Stimulated activated CD4-positive, alpha-beta T cell treated with anti-CD3 and anti-CD28 coated beads, Interleukin-2, amount 100 ng/mL, for 4 hours (primary cell): ENCODE data around the gene TYMP.
A peak's percentile ranks its signal among the peaks of the same experiment; 100 is the strongest.

Experiments
- DNase-seq: peaks from one replicate; pipeline ENCODE4 v3.0.0-alpha.2; 2020; ENCODE audit warnings: low read depth

TYMP gene

GRCh38 chr22:50505276-50505775 is 24.5 kb downstream of the TYMP start:
- no peak for DNase-seq

GRCh38 chr22:50504369-50505211 is 25.2 kb downstream of the TYMP start:
- DNase-seq, result no peak

DNA sequence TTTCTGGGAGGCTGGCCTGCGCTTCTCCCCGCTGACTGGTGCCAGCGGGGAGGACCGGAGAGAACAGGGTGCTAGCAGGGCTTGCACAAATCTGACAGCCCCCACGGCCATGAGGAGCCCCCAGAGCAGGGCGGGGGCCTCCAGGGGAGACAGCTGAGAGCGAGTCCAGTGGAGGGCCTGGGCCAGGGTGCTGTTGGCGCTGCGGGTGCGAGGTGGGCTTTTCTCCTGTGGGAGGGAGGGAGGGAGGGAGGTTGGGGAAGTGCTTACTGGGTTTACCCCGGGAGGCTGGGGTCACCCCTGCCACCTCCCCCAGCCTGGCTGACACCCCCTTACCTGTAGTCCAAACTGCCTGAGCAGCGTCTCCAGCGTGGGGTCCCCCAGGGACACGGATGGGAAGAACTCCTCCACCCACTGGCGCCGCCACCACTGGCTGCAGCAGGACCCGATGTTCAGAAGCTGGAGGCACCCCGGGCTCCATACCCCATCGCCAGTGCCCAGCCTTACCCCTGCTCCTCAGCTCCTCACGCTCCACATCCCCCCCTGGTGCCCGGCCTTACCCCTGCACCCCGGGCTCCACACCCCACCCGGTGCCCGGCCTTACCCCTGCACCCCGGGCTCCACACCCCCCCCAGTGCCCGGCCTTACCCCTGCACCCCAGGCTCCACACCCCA is 26.2 kb downstream of the TYMP start:
- DNase-seq, result no peak

- no peak for DNase-seq
Observed at GRCh38 chr22:50502628-50503474, 27.0 kb downstream of the TYMP start.

DNA sequence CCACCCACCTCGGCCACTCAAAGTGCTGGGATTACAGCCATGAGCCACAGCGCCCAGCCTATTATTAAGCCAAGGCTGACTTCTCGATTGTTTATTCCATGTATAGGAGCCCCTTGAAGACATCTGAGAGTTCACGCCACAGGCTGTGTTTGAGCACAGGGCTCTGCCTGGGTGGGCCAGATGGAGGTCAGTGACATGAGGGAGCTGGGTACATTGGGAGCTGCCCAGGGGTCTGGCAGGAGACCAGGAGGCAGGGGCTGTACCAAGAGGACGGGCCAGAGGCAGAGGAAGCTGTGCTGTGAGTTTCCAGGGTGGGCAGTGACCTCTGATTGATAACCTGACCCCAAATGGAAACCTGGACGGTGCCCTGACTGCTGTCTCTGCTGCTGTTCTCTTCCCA is 27.7 kb downstream of the TYMP start:
- no peak for DNase-seq

DNA sequence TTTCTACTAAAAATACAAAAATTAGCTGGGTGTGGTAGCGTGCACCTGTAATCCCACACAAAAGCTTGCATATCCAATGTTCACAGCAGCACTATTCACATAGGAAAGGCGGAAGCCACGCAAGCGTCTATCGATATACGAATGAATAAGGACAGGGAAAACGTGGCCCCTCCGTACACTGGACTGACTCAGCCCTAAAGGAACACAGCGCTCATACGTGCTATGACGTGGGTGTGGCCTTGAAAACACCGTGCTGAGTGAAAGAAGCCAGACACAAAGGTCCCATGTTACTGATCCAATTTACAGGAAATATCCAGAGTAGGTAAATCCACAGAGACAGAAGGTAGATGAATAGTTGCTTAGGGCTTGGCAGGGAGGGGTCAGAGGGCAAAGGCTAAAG is 29.4 kb downstream of the TYMP start:
- no peak for DNase-seq

DNA sequence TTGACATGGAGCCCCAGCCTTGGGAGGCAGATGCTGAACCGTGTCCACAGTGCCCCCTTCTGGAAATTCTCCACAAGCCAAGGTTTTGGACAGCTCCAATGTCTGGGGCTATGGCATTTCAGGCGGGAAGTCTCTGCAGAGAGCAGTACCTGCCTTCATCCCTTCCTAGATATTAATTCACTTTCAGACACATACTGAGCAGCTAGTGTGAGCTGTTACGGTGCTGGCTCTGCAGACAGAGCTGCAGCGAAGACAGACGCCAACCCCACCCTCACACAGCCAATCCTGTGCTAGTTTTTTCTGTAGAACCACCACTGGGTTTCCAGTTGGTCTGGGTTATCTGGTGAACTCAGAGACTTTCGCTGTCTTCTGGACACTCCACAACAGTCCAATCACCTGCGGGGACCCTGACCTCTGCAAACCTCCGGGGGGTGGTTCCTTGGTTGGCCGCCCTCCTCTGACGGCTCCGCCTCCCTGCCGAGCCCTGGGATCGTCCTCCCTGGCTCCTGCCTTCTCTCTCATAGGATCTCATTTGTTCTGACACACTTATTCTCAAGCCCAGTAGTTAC is 31.4 kb downstream of the TYMP start:
- DNase-seq, result peak; percentile 57

GRCh38 chr22:50497093-50497492 is 32.7 kb downstream of the TYMP start:
- no peak for DNase-seq

DNA sequence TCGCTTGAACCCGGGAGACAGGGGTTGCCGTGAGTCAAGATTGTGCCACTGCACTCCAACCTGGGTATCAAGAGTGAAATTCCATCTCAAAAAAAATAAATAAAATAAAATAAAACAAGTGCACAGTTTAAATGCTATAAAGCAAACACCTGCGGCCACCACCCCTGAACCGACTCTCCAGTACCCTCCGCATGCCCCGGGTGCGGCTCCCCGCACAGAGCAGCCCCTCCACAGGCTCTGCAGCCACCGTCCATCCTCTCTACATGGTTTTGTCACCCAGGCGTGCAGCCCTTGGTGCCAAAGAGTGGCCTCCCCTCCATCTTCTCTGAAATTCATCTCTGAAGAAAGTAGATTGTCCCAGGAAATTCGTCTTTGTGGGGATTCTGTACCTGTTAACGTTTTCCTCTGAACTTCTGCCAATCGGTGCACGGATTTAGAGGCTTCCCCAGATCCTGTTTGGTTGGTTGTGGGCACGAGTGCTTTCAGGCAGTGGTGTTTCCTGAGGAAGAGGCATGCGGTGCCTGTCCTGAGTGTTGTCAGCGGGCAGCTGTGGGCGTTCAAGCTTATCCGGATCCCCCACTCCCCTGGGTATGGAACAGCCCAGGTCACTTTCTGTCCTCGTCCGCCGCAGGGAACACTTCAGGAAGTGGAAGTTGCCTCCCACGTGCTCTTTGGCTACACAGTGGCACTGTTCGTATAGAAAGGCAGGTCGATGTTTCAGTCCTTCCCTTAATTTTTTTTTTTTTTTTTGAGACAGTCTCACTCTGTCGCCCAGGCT is 39.1 kb downstream of the TYMP start:
- no peak for DNase-seq

GRCh38 chr22:50489363-50490243 is 40.2 kb downstream of the TYMP start:
- DNase-seq, result no peak

DNA sequence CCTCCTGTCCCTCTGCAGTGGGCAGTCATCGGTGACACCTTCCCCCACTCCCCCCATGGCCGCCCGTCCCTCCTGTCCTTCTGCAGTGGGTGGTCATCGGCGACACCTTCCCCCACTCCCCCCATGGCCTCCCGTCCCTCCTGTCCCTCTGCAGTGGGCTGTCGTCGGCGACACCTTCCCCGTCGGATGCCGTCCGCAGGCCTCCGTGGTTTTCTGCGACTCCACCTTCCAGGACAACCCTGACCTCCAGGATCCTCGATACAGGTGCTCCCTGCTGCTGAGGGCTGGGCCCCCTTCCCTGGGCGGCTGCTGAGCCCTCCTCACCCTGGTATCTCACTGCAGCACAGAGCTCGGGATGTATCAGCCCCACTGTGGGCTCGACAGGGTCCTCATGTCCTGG is 40.9 kb downstream of the TYMP start:
- DNase-seq, result no peak

DNA sequence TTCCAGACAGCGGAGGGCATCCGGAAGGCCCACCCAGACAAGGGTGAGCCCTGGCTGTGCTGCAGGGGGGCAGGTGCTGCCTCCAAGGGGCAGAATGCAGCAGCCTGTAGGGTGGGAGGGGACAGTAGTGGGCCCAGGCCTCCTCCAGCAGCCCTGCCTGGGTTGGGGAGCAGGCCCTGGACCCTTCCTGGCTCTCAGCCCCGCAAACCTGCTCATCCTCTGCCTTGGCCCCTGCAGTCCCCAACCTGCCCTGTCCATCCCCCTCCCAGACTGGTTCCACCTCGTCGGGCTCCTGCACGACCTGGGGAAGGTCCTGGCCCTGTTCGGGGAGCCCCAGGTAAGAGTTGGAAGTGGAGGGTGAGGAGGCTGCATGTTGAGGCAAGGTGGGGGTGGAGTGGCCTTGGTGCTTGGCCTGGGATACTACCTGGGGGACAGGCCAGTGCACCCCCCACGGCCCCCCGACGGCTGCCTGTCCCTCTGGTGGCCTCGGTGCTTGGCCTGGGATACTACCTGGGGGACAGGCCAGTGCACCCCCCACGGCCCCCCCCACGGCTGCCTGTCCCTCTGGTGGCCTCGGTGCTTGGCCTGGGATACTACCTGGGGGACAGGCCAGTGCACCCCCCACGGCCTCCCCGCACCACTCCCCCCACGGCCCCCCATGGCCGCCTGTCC is 41.7 kb downstream of the TYMP start:
- no peak for DNase-seq

DNA sequence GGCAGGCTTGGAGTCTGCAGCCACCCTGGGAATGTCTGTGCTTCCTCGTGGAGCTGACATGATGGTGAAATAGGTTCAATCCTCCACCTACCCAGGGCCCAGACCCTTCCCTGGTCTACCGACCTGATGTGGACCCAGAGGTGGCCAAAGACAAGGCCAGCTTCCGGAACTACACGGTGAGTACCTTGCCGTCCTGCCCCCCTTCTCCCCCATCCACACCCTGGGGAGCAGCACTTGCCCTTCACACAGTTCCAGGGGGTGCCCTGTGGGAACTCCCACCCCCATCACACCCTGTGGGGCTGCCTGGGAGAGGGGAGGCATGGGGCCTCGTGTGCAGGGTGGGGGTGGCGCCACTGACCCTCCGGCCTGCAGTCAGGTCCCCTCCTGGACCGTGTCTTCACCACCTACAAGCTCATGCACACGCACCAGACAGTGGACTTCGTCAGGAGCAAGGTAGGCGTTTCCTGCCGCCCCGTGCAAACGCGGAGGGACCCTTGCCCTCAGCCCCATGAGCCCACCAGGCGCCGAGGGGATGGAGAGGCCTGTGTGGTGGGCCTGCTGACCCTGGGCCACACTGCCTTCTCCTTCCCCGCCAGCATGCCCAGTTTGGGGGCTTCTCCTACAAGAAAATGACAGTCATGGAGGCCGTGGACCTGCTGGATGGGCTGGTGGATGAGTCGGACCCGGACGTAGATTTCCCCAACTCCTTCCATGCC is 42.4 kb downstream of the TYMP start:
- DNase-seq, result no peak

- no peak for DNase-seq
Observed at GRCh38 chr22:50486561-50487289, 43.1 kb downstream of the TYMP start, which contains the start of gene MIOX. Gene MIOX (plus strand): TSS chr22:50486859. CDS start chr22:50486898, 39 bp downstream.

- DNase-seq, result no peak
Observed at GRCh38 chr22:50485221-50486131, 44.3 kb downstream of the TYMP start.

GRCh38 chr22:50483977-50484853 is 45.6 kb downstream of the TYMP start:
- DNase-seq, result no peak
